NCI-H524 treated with DMSO at 0.1 percent for 48 hours (cell line): ENCODE results near the gene SERF1A.
"Not testable (repeated sequence)": the region's sequence is repeated elsewhere in the genome, so short reads cannot be mapped to it uniquely, and the experiment has no call there.

Source experiments
- DNase-seq: peaks from one replicate; lab custom pipeline; 2025; lab: John Stamatoyannopoulos, UW

The SERF1A gene

GRCh38 chr5:70900533-70901271 is at the start of gene SERF1A:
Gene SERF1A (plus strand): TSS chr5:70900669. CDS start chr5:70900870, 201 bp downstream.
- DNase-seq, result not testable (repeated sequence)

- not testable (repeated sequence) for DNase-seq
These were observed 33.7 kb upstream of the SERF1A start for GRCh38 chr5:70866778-70867177.

DNA sequence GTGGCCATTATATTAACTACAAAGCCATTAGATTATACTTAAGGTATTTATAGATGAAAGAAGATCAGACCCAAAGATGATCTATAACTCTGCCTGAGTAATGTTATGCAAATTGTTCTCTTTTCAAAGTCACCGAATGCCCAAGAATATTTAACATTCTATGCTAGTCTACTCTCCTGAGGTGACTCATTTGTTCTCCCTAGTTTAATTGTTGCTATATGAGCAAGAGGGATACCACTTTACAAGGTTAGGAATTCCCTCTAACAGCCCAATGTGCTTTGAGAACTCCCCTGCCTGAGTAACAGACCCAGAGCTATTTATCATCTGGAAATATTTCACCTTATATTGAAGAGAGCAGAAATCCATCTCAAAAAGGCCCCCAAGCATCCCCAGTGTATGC is 29.8 kb upstream of the SERF1A start:
- DNase-seq, result not testable (repeated sequence)

DNA sequence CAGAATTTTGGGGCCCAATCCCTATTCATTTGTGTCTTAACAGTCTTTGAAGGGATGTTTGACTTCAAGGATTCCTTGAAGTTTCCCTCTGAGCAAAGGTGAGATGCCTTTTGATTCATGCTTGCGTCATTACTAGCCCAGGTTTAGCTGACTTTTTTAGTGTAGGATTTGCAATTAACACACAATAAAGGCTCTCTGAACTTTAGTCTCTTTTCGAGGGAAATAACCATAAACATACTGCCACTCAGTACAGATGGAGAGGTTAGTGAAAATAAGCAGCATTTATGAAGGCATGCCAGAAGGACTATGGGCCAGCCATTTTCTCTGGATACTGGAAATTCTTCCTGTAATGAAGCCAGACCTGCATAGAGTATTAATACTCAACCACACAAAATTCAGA is 4.4 kb upstream of the SERF1A start:
- not testable (repeated sequence) for DNase-seq

DNA sequence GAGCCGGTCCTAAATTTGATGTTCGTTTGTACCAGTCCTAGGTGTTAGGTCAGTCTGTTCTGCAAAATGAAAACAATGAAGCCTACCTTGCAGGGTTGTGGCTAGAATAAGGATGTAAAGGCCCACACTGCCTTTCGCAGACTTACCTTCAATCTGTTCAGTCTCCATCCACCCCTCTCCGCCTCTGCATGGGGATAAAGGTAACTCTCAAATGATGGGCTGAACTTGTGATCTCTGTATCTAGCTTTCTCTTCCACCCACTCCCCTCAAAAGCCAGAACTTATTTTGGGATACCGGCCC is 753 bp downstream of the SERF1A start:
- DNase-seq, result not testable (repeated sequence)

DNA sequence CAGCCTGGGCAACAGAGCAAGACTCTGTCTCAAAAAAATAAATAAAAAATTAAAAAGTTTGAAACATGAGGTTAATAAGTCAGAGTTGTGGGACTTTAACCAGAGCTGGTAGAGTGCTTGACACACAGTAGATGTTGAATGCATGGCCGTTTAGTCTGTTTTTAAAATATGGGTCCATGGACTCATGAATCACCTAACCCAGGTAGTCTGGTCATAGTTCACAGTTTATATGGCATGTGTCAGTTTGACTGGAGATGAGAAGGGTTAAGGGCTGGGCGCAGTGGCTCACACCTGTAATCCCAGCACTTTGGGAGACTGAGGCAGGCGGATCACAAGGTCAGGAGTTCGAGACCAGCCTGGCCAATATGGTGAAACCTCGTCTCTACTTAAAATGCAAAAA is 6.2 kb downstream of the SERF1A start:
- not testable (repeated sequence) for DNase-seq

- not testable (repeated sequence) for DNase-seq
These were observed 16.4 kb downstream of the SERF1A start for GRCh38 chr5:70916829-70917228.

GRCh38 chr5:70925211-70925562 is 24.7 kb downstream of the SERF1A start:
- DNase-seq, result not testable (repeated sequence)

- not testable (repeated sequence) for DNase-seq
These were observed 31.4 kb downstream of the SERF1A start for GRCh38 chr5:70931709-70932368.

GRCh38 chr5:70932560-70932959 is 32.1 kb downstream of the SERF1A start:
- DNase-seq, result not testable (repeated sequence)

GRCh38 chr5:70953068-70953467 is 52.6 kb downstream of the SERF1A start:
- not testable (repeated sequence) for DNase-seq
